Tibial nerve (tissue), 4 donors: ENCODE results near the gene DGCR8.

Experiments
- CTCF ChIP-seq, 5 experiments: fragments of 200-600 bp in 3 of 5; fragments of 450-650 bp in 2 of 5; sonication (generic) in 3 of 5; IDR thresholded peaks; one replicate each; pipeline ENCODE4 v1.5.1; 2016 to 2019; ENCODE audit warnings: antibody characterized with exemption in 5 of 5, mild to moderate bottlenecking in 3 of 5, moderate library complexity in 2 of 5
- EP300 ChIP-seq, 2 donors: sonication (generic); formaldehyde crosslinking; IDR thresholded peaks; one replicate each; pipeline ENCODE4 v1.6.1; 2017; ENCODE audit warnings: antibody characterized with exemption in 2 of 2, mild to moderate bottlenecking in 1 of 2
- POLR2A ChIP-seq, 2 donors: fragments of 450-650 bp; IDR thresholded peaks; one replicate each; pipeline ENCODE4 v1.6.1; 2017; ENCODE audit warnings: antibody characterized with exemption in 2 of 2, mild to moderate bottlenecking in 2 of 2, moderate library complexity in 2 of 2

GRCh38 chr22:20095521-20095920 lies 15.5 kb downstream of the DGCR8 start:
- TF ChIP-seq CTCF (IDR thresholded peaks at IDR 0.05) (no peak), EP300 (IDR thresholded peaks at IDR 0.05) (no peak), POLR2A (IDR thresholded peaks at IDR 0.05) (no peak)
